Osteocyte (in vitro differentiated cells): ENCODE data around the gene NGEF. TPM values are rescaled to one million over a fixed set of nuclear protein-coding genes. Genes with fewer than 3 reads are reported as not detected.

ENCODE experiments used
- DNase-seq: peaks from one replicate; pipeline ENCODE4 v3.0.0; 2021; ENCODE audit warnings: mixed read lengths; ENCODE audit not compliant: unreplicated experiment; ENCODE audit errors: extremely low spot score
- H3K27ac Mint-ChIP-seq: one replicate; pipeline ENCODE4 v1.8.0; 2021; ENCODE audit warnings: mild to moderate bottlenecking, mixed read lengths; ENCODE audit not compliant: unreplicated experiment
- H3K27me3 Mint-ChIP-seq: one replicate; pipeline ENCODE4 v1.8.0; 2021; ENCODE audit warnings: mixed read lengths; ENCODE audit not compliant: unreplicated experiment
- H3K36me3 Mint-ChIP-seq: one replicate; pipeline ENCODE4 v1.8.0; 2021; ENCODE audit warnings: mixed read lengths; ENCODE audit not compliant: unreplicated experiment
- H3K4me1 Mint-ChIP-seq: one replicate; pipeline ENCODE4 v1.8.0; 2021; ENCODE audit warnings: mixed read lengths; ENCODE audit not compliant: unreplicated experiment
- H3K4me3 Mint-ChIP-seq: one replicate; pipeline ENCODE4 v1.8.0; 2021; ENCODE audit warnings: mild to moderate bottlenecking, moderate library complexity, mixed read lengths; ENCODE audit not compliant: unreplicated experiment
- H3K9me3 Mint-ChIP-seq: one replicate; pipeline ENCODE4 v1.8.0; 2021; ENCODE audit warnings: mixed read lengths; ENCODE audit not compliant: unreplicated experiment
- total RNA-seq: library from RNA; stranded (reverse); gene quantifications from 2 replicates; pipeline ENCODE4 v1.2.1, GENCODE V29; 2021
- TF ChIP-seq, protein P1 (sequence below): fragments of 200-600 bp; sonication (generic); IDR thresholded peaks from 2 replicates; pipeline ENCODE4 v1.5.0; 2021; ENCODE audit warnings: antibody characterized with exemption, mild to moderate bottlenecking, moderate library complexity

The NGEF gene
- total RNA-seq, 1 donor from 2014 or later, result 0.27 TPM

- H3K27ac Mint-ChIP-seq, result no peak overlapping the region
- H3K4me3 Mint-ChIP-seq, result no peak overlapping the region
- TF ChIP-seq, protein P1, sequence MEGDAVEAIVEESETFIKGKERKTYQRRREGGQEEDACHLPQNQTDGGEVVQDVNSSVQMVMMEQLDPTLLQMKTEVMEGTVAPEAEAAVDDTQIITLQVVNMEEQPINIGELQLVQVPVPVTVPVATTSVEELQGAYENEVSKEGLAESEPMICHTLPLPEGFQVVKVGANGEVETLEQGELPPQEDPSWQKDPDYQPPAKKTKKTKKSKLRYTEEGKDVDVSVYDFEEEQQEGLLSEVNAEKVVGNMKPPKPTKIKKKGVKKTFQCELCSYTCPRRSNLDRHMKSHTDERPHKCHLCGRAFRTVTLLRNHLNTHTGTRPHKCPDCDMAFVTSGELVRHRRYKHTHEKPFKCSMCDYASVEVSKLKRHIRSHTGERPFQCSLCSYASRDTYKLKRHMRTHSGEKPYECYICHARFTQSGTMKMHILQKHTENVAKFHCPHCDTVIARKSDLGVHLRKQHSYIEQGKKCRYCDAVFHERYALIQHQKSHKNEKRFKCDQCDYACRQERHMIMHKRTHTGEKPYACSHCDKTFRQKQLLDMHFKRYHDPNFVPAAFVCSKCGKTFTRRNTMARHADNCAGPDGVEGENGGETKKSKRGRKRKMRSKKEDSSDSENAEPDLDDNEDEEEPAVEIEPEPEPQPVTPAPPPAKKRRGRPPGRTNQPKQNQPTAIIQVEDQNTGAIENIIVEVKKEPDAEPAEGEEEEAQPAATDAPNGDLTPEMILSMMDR, result no peak
- DNase-seq, result peak; percentile 64
- H3K27me3 Mint-ChIP-seq, result peaks cover 31% of the 10 kb centered on the region
- no peaks in the 10 kb centered on the region for H3K36me3 Mint-ChIP-seq
- no peaks in the 10 kb centered on the region for H3K4me1 Mint-ChIP-seq
- no peaks in the 10 kb centered on the region for H3K9me3 Mint-ChIP-seq
These were observed 10.0 kb downstream of the NGEF start for GRCh38 chr2:233002829-233003657.

DNA sequence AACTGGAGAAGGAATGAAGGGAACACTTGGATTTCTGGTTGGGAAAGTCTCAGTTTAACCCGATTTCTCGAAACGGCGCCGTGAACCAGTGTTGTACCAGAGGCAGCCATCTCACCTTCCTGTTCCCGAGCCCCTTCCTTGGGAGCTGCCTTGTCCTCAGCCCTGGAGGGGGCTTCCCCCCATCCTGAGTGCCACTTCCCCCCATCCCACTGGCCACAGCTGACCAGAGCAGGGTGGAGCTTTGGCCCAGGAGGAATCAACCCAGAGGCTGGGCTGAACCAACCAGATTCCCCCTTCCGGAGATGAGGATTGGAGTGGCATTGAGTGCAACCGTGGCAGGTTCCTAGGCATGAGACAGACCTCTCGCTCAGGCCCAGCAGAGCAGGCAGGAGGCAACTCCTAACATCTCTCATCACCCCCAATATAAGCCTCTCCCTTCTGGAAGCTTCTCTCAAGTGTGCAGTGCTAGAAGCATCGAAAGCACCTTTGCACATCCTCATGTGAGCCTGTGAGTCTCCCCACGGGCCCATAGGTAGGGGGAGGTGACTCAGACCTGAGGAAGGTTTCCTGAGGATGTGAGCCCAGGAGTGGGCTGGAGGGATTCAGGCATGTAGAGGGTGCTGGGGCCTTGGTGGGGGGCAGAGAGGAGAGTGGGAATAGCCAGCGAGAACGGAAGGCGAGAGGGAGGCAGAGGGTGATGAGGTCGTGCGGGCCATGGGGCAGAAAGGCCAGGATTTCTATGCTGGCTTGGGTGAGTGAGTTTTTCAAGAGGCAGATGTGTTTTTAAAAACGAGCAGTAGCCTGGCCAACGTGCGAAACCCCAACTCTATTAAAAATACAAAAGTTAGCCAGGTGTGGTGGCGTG, 11.9 kb downstream of the NGEF start:
- no peaks in the 10 kb centered on the region for H3K4me1 Mint-ChIP-seq
- no peaks in the 10 kb centered on the region for H3K9me3 Mint-ChIP-seq
- no peak overlapping the region for H3K27ac Mint-ChIP-seq
- peaks cover 21% of the 10 kb centered on the region for H3K27me3 Mint-ChIP-seq
- H3K4me3 Mint-ChIP-seq, result no peak overlapping the region
- TF ChIP-seq, protein P1, result no peak
- DNase-seq, result peak; percentile 66
- H3K36me3 Mint-ChIP-seq, result no peaks in the 10 kb centered on the region

- Mint-ChIP-seq H3K36me3 (no peaks in the 10 kb centered on the region), H3K4me1 (no peaks in the 10 kb centered on the region), H3K4me3 (no peak overlapping the region), H3K27ac (no peak overlapping the region), H3K27me3 (peaks cover 5% of the 10 kb centered on the region), H3K9me3 (no peaks in the 10 kb centered on the region)
- TF ChIP-seq, protein P1, result no peak
- peak; percentile 63 for DNase-seq
These were observed 13.7 kb downstream of the NGEF start for GRCh38 chr2:232999354-232999753.

GRCh38 chr2:232998666-232998985, 14.4 kb downstream of the NGEF start:
- no peak overlapping the region for H3K4me3 Mint-ChIP-seq
- peak; percentile 73 for DNase-seq
- H3K4me1 Mint-ChIP-seq, result no peaks in the 10 kb centered on the region
- TF ChIP-seq, protein P1, result no peak
- H3K9me3 Mint-ChIP-seq, result peaks cover 1% of the 10 kb centered on the region
- H3K27ac Mint-ChIP-seq, result no peak overlapping the region
- no peaks in the 10 kb centered on the region for H3K27me3 Mint-ChIP-seq
- H3K36me3 Mint-ChIP-seq, result no peaks in the 10 kb centered on the region
